NK-92 (cell line): ENCODE measurements around the gene PTPN1.
"Not testable (repeated sequence)": the region's sequence is repeated elsewhere in the genome, so short reads cannot be mapped to it uniquely, and the experiment has no call there.

Source experiments
- DNase-seq: peaks from one replicate; lab custom pipeline; 2025; ENCODE audit not compliant: unreplicated experiment; lab: John Stamatoyannopoulos, UW

PTPN1 gene

GRCh38 chr20:50527068-50527605 lies 17.0 kb downstream of the PTPN1 start:
- no peak for DNase-seq

GRCh38 chr20:50528129-50528528 lies 17.9 kb downstream of the PTPN1 start:
- no peak for DNase-seq

GRCh38 chr20:50528804-50529351 lies 18.7 kb downstream of the PTPN1 start:
- DNase-seq, result no peak

- no peak for DNase-seq
These were observed 22.0 kb downstream of the PTPN1 start for GRCh38 chr20:50532221-50532620.

GRCh38 chr20:50533061-50533460 lies 22.9 kb downstream of the PTPN1 start:
- no peak for DNase-seq

- DNase-seq, result no peak
These were observed 23.3 kb downstream of the PTPN1 start for GRCh38 chr20:50533464-50533863.

- no peak for DNase-seq
These were observed 24.4 kb downstream of the PTPN1 start for GRCh38 chr20:50534567-50534966.

GRCh38 chr20:50535162-50535561 lies 25.0 kb downstream of the PTPN1 start:
- no peak for DNase-seq

GRCh38 chr20:50536333-50536732 lies 26.1 kb downstream of the PTPN1 start:
- DNase-seq, result no peak

GRCh38 chr20:50537546-50538201 lies 27.5 kb downstream of the PTPN1 start:
- no peak for DNase-seq

- no peak for DNase-seq
These were observed 28.1 kb downstream of the PTPN1 start for GRCh38 chr20:50538276-50538675.

- DNase-seq, result not testable (repeated sequence)
These were observed 29.6 kb downstream of the PTPN1 start for GRCh38 chr20:50539798-50540197.

- no peak for DNase-seq
These were observed 30.7 kb downstream of the PTPN1 start for GRCh38 chr20:50540620-50541605.

GRCh38 chr20:50541606-50542041 lies 31.4 kb downstream of the PTPN1 start:
- DNase-seq, result no peak

- DNase-seq, result no peak
These were observed 33.1 kb downstream of the PTPN1 start for GRCh38 chr20:50543326-50543725.

GRCh38 chr20:50545126-50545525 lies 34.9 kb downstream of the PTPN1 start:
- no peak for DNase-seq

- no peak for DNase-seq
These were observed 36.6 kb downstream of the PTPN1 start for GRCh38 chr20:50546729-50547314.

- no peak for DNase-seq
These were observed 37.8 kb downstream of the PTPN1 start for GRCh38 chr20:50547964-50548363.

- DNase-seq, result no peak
These were observed 38.2 kb downstream of the PTPN1 start for GRCh38 chr20:50548396-50548795.

- no peak for DNase-seq
These were observed 40.3 kb downstream of the PTPN1 start for GRCh38 chr20:50550531-50550930.

- DNase-seq, result no peak
These were observed 41.1 kb downstream of the PTPN1 start for GRCh38 chr20:50551288-50551687.
